Adrenal gland (tissue), 12 donors: Measurements from ENCODE around the gene IFNL3. TPM values are rescaled to one million over a fixed set of nuclear protein-coding genes. Genes with fewer than 3 reads are reported as not detected.

Experiments
- DNase-seq, 7 donors: peaks; one replicate each; pipeline ENCODE4 v3.0.0-alpha.2; 2019 to 2020
- H3K27ac ChIP-seq, 5 donors: fragments of 200-600 bp; sonication (generic) in 4 of 5; 1 replicate in 3 of 5; 2 replicates in 2 of 5; pipeline versions ENCODE4 v1.5.1 to v1.8.0; 2016 to 2020; ENCODE audit warnings: mild to moderate bottlenecking in 1 of 5
- H3K27me3 ChIP-seq: fragments of 200-600 bp; 2 replicates; pipeline ENCODE4 v1.8.0; 2021
- H3K36me3 ChIP-seq, 2 donors: fragments of 200-600 bp; replicated peaks in 1 of 2; 1 replicate in 1 of 2; 2 replicates in 1 of 2; pipeline versions ENCODE4 v1.5.1 to v1.8.0; 2018 to 2022
- H3K4me1 ChIP-seq, 2 donors: fragments of 200-600 bp; replicated peaks in 1 of 2; 1 replicate in 1 of 2; 2 replicates in 1 of 2; pipeline versions ENCODE4 v1.5.1 to v1.8.0; 2018 to 2021
- H3K4me3 ChIP-seq, 4 donors: fragments of 200-600 bp; sonication (generic) in 3 of 4; one replicate each; pipeline ENCODE4 v1.5.1; 2016 to 2018
- H3K9me3 ChIP-seq, 3 donors: fragments of 200-600 bp; sonication (generic) in 1 of 3; replicated peaks in 1 of 3; 1 replicate in 2 of 3; 2 replicates in 1 of 3; pipeline versions ENCODE4 v1.5.1 to v1.8.0; 2016 to 2021
- CTCF ChIP-seq, 6 experiments: fragments of 450-650 bp in 4 of 6; fragments of 200-600 bp in 2 of 6; sonication (generic) in 1 of 6; IDR thresholded peaks; 1 replicate in 5 of 6; 2 replicates in 1 of 6; pipeline versions ENCODE4 v1.5.1 to v1.8.0; 2016 to 2021; ENCODE audit warnings: antibody characterized with exemption in 6 of 6, mild to moderate bottlenecking in 2 of 6, moderate library complexity in 1 of 6
- POLR2A ChIP-seq, 2 donors: fragments of 450-650 bp; IDR thresholded peaks; one replicate each; pipeline ENCODE4 v1.6.1; 2017; ENCODE audit warnings: antibody characterized with exemption in 2 of 2, mild to moderate bottlenecking in 2 of 2, moderate library complexity in 1 of 2
- WGBS, 4 donors: extraction: QIAGEN DNeasy Blood & Tissue Kit in 2 of 4; methylation state at CpG; one replicate each; pipeline versions ENCODE4 v1.1.5 to v1.1.7; 2013 to 2017; 5-methylcytosine and 5-hydroxymethylcytosine counted together
- intact Hi-C, 2 donors: fragments of 100-400 bp; cut with DNase I; formaldehyde crosslinking; loops; one replicate each; pipeline versions ENCODE4 v1.14.1 to v1.15.0; 2022 to 2023
- polyA plus RNA-seq, 3 donors: library from polyadenylated mRNA; stranded (reverse); fragments of 200-250 nt in 2 of 3; fragments of 350-450 nt in 1 of 3; fragmentation: Illumina TruSeq in 1 of 3; extraction: RNeasy Lipid Tissue Mini Kit (QIAGEN cat#74804) in 1 of 3; gene quantifications; one replicate each; pipeline ENCODE4 v1.2.3, GENCODE V29; 2013 to 2014
- total RNA-seq, 9 donors: library from RNA; depleted of rRNA in 4 of 9; stranded (reverse); fragments of >200 nt in 4 of 9; fragments of 120-200 nt in 1 of 9; fragmentation: NEBNext Ultra II Directional in 1 of 9; extraction: Animal tissue kit (Norgen Biotek cat#: 25700) in 1 of 9; gene quantifications; one replicate each; pipeline versions ENCODE4 v1.1.0 to v1.2.4, GENCODE V29; 2013 to 2023
- donor health status: healthy with polysubstance abuse.
- donor health status: Bipolar disorder and iron deficiency.
- donor health status: DM: yes; HTN: yes; CAD: no.
- donor health status: DM: no; HTN: no; CAD: no.
- donor health status: DM: no; HTN: no; CAD: no.
- donor health status: DM: yes; HTN: yes; CAD: no.

The IFNL3 gene
- total and polyA plus RNA-seq, 12 donors = not detected

DNA sequence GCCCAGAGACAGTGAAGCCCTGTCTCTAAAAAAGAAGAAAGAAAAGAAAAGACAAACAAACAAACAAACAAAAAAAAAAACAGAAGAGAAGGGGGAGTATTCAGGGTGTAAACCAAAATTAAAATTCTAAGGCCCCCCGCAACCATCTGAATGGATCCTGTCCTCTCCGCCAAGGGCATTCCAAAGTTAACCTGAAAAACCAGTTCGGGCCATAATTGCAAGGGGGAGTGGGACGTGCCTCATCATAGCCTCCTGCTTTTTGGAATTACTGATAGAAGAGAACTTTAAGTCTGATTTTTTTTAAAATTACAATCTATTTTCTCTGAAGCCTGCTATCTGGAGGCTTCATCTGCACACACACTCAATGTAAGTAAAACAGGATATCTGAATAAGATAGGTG lies 17.7 kb upstream of the IFNL3 start:
- intact Hi-C loops = no loop called here
- WGBS, 4 donors = 88 to 94% (median 92%) methylated on average over 4 of the region's 4 CpGs
- DNase-seq = no peak
- Histone ChIP-seq H3K27ac (no peak overlapping the region), H3K4me1 (no peaks in the 10 kb centered on the region), H3K36me3 (no peaks in the 10 kb centered on the region), H3K27me3 (peaks cover 44% of the 10 kb centered on the region), H3K4me3 (no peak overlapping the region), H3K9me3 (no peaks in the 10 kb centered on the region)
- no peak for TF ChIP-seq CTCF (IDR thresholded peaks at IDR 0.05)
- no peak for TF ChIP-seq POLR2A (IDR thresholded peaks at IDR 0.05)

GRCh38 chr19:39261704-39262103 lies 16.9 kb upstream of the IFNL3 start:
- H3K9me3 ChIP-seq = no peaks in the 10 kb centered on the region
- no peak overlapping the region for H3K4me3 ChIP-seq
- TF ChIP-seq POLR2A (IDR thresholded peaks at IDR 0.05) (no peak), CTCF (IDR thresholded peaks at IDR 0.05) (no peak)
- intact Hi-C loops = no loop called here
- no peak for DNase-seq
- H3K27ac ChIP-seq = no peak overlapping the region
- no peaks in the 10 kb centered on the region for H3K4me1 ChIP-seq
- H3K27me3 ChIP-seq = peaks cover 44% of the 10 kb centered on the region
- no peaks in the 10 kb centered on the region for H3K36me3 ChIP-seq
- 65 to 90% (median 74%) methylated on average over 2 to 3 of the region's 3 CpGs for WGBS, 4 donors

GRCh38 chr19:39257227-39257626 lies 12.4 kb upstream of the IFNL3 start:
- 93 to 98% (median 97%) methylated on average over 4 of the region's 4 CpGs for WGBS, 4 donors
- Histone ChIP-seq H3K27me3 (peaks cover 18% of the 10 kb centered on the region), H3K4me1 (no peaks in the 10 kb centered on the region), H3K36me3 (no peaks in the 10 kb centered on the region), H3K4me3 (no peak overlapping the region), H3K9me3 (no peaks in the 10 kb centered on the region), H3K27ac (no peak overlapping the region)
- TF ChIP-seq CTCF (IDR thresholded peaks at IDR 0.05) (no peak), POLR2A (IDR thresholded peaks at IDR 0.05) (no peak)
- intact Hi-C loops = no loop called here
- DNase-seq = no peak

DNA sequence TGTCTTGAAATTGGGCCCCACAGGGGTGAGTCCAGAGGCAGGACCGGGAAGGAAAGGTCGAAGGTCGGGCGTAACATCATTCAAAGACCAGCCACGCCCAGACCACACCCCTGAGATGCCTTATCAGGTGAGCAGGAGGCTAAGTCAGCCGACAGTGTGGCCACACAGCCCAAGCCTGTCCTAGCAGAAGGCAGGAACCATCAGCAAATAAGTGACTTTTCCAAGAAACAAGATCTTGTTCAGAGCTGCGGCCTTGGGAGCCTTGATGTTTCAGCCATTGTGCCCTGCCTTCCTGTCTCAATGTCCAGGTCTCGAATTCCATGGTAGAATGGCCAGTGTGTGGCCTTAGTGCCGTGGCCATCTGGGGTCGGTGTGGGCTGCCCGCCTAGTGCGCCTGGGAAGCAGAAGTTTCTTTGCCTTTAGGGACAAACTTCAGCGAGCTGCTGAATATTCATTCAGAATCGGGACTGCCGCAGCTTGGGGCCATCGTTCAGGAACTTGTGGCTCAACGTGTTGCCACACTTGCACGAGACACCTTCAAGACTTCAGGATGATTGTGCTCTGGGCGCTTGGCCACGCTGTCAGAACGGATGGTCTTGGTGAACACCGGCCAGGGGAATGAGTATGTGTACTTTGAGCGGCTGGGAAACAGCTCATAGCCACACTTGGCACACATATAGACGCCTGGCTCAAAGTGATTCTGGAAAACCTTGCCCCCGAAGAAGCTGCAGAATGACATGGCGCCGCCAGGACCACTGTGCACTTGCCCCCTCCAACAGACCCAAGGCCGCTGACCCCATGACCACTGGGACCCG lies 9.9 kb upstream of the IFNL3 start:
- Histone ChIP-seq H3K9me3 (no peaks in the 10 kb centered on the region), H3K27ac (no peak overlapping the region), H3K36me3 (no peaks in the 10 kb centered on the region), H3K4me1 (no peaks in the 10 kb centered on the region), H3K4me3 (no peak overlapping the region), H3K27me3 (peaks cover 11% of the 10 kb centered on the region)
- 79 to 87% (median 83%) methylated on average over 26 to 29 of the region's 29 CpGs for WGBS, 4 donors
- no peak for TF ChIP-seq POLR2A (IDR thresholded peaks at IDR 0.05)
- no peak for TF ChIP-seq CTCF (IDR thresholded peaks at IDR 0.05)
- no peak for DNase-seq
- intact Hi-C loops = no loop called here
